Right hindlimb (tissue), 1 donor: ENCODE data around the gene LRFN3.
"Not testable (repeated sequence)": the region's sequence is repeated elsewhere in the genome, so short reads cannot be mapped to it uniquely, and the experiment has no call there.

Experiments
- DNase-seq: peaks from one replicate; pipeline ENCODE4 v3.0.0-alpha.2; 2018

The LRFN3 gene

DNA sequence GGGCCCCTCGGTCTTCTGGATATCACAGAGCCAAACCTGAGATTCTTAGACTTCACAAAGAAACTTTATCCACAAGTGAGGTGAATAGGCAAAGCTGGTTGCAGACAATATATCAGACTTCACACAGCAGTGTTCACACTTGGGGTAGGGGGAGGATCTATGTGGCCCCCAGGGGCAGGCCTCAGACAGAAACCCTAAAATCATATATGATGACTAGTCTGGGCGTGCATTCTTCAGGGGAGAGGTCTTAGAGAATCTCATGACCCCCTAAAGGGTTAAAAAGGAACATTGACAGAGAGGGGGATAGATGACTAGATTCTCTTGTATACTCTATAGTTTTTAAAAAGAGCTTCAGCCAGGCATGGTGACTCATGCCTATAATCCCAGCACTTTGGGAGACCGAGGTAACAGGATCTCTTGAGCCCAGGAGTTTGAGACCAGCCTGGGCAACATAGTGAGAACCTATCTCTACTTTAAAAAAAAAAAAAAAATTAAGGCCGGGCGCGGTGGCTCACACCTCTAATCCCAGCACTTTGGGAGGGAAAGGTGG lies 30.9 kb upstream of the LRFN3 start:
- DNase-seq = no peak

DNA sequence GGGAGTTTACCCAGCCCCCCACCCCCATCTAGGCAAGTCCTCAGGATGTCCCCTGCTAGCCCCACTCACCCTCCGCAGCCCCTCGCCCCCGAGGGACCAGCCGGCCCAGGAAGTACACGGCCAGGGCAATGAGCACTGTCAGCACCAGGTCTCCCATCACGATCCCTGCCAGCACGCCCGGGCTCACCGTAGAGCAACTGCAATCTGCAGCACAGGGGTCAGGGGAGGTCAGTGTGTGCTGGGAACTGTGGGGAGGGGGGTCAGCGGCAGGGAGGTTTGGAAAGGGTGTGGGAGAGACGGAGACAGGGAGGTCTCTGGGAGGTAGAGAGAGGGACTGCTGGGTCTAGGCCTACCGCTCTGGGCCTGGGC lies 28.8 kb upstream of the LRFN3 start:
- no peak for DNase-seq

- no peak for DNase-seq
These were observed 28.1 kb upstream of the LRFN3 start, which contains the start of gene TYROBP for GRCh38 chr19:35908010-35908441. Gene TYROBP (minus strand): TSS chr19:35908295. CDS start chr19:35908228, 67 bp downstream.

- peak; percentile 59 for DNase-seq
These were observed 27.0 kb upstream of the LRFN3 start for GRCh38 chr19:35908973-35909683.

GRCh38 chr19:35909684-35910035 lies 26.5 kb upstream of the LRFN3 start:
- no peak for DNase-seq

GRCh38 chr19:35910355-35910754 lies 25.8 kb upstream of the LRFN3 start:
- DNase-seq = not testable (repeated sequence)

DNA sequence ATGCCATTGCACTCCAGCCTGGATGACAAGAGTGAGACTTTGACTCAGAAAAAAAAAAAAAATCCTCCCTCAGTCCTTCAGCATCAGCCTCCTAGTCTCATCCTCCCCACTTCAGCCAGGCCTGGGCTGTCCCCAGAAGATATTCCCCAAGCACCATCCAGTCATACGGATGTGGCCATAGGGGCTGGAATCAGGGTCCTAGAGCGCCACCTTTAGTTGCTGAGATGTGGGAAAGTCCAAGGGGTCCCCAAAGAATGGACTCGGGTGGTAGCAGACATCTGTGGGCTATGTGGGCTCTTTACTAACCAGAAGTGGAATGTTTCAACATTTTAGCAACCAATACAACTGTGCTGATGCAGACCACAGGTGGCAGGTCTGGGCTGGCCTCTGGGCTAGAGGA lies 25.0 kb upstream of the LRFN3 start:
- no peak for DNase-seq

GRCh38 chr19:35911790-35912189 lies 24.4 kb upstream of the LRFN3 start:
- no peak for DNase-seq

GRCh38 chr19:35913589-35913988 lies 22.6 kb upstream of the LRFN3 start:
- no peak for DNase-seq

DNA sequence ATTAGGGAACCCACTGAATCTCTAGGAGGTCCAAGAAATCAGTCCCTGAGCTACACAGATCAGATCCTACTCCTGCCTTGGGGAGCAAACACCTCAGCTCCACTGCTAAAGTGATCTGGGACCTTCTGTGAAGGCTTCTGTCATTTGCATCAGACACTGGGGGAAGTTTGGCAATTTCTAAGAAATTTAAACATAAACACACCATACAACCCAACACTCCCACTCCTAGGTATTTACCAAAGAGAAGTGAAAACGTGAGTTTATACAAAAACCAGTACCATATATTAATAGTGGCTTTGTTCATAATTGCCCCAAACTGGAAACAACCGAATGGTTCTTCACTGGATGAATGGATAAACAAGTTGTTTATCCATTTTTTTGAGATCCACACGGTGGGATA lies 20.7 kb upstream of the LRFN3 start:
- DNase-seq = no peak

DNA sequence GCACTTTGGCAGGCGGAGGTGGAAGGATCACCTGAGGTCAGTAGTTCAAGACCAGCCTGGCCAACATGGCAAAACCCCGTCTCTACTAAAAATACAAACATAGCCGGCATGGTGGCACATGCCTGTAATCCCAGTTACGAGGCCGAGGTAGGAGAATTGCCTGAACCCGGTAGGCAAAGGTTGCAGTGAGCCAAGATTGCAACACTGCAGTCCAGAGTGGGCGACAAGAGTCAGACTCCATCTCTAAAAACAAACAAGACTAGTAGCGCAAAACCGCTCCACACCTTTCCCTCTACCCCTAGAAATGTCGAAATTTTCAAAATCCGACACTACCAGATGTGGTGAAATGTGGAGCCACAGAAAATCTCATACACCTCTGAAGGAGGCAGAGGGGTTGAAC lies 16.9 kb upstream of the LRFN3 start:
- DNase-seq = no peak

GRCh38 chr19:35921012-35921411 lies 15.2 kb upstream of the LRFN3 start:
- DNase-seq = no peak

- DNase-seq = no peak
These were observed 10.7 kb upstream of the LRFN3 start for GRCh38 chr19:35925501-35925900.

DNA sequence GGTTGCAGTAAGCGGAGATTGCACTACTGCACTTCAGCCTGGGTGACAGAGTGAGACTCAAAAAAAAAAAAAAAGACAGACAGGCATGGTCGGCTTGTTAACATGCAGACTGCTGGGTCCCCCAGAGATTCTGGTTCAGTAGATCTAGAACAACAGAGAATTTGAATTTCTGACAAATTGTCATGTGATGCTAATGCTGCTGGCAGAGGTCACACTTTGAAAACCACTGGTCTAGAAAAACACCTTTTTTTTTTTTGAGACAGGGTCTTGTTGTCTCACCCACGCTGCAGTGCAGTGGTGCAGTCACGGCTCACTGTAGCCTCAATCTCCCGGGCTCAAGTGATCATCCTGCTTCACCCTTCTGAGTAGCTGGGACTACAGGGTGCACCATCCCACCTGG lies 7.7 kb upstream of the LRFN3 start:
- no peak for DNase-seq

- no peak for DNase-seq
These were observed 6.3 kb upstream of the LRFN3 start for GRCh38 chr19:35929876-35930275.

DNA sequence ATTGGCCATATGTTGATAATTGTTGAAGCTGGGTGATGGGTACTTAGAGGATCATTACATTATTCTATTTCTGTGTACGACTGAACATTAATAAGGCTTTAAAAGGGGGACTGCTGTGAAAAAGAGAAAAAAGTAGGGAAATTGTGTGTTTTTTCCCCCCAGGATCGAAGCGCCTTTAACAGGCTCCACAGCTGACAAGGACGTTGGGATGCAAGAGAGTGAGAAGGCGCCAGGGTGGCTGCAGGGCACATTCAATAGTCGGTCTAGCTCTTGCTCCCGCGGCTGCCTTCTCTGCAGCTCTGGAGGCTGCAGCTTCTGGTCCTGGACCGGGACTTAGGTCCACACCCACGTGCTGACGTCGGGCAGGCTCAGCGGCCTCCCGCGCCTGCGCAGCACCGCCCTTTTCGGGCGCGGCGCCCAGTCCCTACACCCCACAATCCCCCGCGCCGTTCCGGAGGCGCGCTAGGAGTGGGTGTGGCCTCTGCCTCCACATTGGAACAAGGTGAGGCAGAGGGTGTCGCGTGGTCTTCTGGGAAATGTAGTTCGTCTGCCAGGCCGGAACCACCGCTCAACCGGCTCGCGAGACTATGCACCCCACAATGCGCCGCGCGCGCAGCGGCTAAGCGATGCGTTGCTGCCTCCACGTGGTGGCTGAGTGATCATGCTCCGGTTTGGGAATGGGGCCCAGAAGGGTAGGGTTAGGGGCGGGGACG lies 4.9 kb upstream of the LRFN3 start:
- peak; percentile 100 for DNase-seq

DNA sequence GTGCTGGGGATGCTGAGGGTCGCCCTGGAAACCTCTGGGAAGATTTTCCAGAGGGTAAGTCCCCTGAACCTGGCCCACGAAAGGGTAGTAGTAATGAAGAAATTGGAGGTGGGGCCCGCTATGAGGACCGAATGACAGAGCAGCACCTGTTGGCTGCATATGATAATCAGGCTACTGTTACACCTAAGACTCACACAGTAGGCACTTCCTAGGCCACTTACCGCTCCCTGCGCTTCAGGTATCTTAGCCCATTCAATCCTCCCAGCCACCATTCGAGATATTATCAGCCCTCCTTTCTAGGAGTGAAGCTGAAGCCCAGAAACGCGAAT lies 4.3 kb upstream of the LRFN3 start:
- no peak for DNase-seq

DNA sequence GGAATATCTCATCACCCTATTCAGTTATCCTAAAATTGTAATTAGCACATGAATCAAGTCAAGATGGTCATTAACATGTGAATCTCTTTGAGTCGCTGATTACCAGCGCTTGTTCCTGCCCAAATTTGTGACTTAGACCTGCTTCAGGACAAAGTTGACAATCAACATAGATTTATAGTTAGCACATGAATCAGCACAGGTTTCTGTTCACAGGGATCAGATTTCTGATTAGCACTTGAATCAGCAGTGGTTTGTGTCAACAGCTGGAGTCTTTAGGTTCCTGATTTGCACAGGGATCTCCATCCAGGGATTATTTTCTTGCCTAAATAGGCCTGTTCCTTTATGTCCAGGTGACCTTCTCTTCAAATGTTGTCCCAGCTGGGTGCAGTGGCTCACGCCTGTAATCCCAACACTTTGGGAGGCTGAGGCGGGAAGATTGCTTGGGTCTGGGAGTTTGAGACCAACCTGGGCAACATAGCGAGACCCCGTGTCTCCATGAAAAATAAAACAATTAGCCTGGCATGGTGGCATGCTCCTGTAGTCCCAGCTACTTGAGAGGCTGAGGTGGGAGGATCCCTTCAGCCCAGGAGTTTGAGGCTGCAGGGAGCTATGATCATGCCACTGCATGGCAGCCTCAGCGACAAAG lies 3.8 kb upstream of the LRFN3 start:
- DNase-seq = no peak

DNA sequence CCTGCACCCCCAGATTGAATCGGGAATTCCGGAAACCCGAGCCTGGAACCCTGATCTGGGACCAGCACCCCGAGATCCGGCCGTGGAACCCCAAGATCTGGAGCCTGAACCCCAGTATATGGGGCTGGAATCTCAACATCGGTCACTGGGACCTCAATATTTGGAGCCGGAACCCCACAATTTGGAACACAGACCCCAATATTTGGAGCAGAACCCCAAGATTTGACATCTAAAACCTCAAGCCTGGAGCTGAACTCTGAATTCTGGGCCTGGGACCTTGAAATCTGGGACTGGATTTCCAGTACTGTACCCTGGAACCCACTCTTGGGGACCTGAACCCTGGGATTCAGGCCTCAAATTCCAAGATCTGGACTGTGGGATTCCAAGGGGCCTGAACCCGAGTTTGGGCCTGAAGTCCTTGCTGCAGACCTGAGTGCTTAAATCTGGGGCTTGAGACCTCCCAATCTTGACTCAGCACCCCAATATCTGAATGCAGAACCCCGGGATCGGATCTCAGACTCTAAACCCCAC lies 629 bp downstream of the LRFN3 start:
- no peak for DNase-seq

GRCh38 chr19:35937345-35938281 lies 1.4 kb downstream of the LRFN3 start:
- no peak for DNase-seq

GRCh38 chr19:35938282-35939224 lies 2.4 kb downstream of the LRFN3 start:
- DNase-seq = no peak
